ENCODE results near the gene NOS1AP.

- TF ChIP-seq CTCF (IDR thresholded peaks at IDR 0.05 in 2 of 3, conservative IDR thresholded peaks at IDR 0.05 in 1 of 3; ENCODE audit: insufficient read depth in 2 of 3, low read depth in 1 of 3, low read length in 3 of 3), result no peak
- TF ChIP-seq ZC3H11A (IDR thresholded peaks at IDR 0.05; ENCODE audit: low read depth, low read length), result no peak
- no peak for TF ChIP-seq ZNF57 (CRISPR knock-in tag; IDR thresholded peaks at IDR 0.05)
- no peak for TF ChIP-seq ZNF121 (CRISPR knock-in tag; conservative IDR thresholded peaks at IDR 0.05)
Observed at GRCh38 chr1:162055062-162055461, 14.4 kb upstream of the NOS1AP start.
